MM.1S (cell line): ENCODE measurements around the gene COL4A3.

Experiments
- EZH2 ChIP-seq: fragments of 300-600 bp; sonication (generic); optimal IDR thresholded peaks from 2 replicates; pipeline ENCODE3; 2017; ENCODE audit warnings: low read depth, mild to moderate bottlenecking, antibody characterized with exemption, low read length, mixed read lengths
- EZH2phosphoT487 ChIP-seq: fragments of 300-600 bp; sonication (generic); IDR thresholded peaks from 2 replicates; pipeline ENCODE4 v1.6.1; 2018; ENCODE audit warnings: antibody characterized with exemption, low read length
- TF ChIP-seq, protein P1 (sequence below): fragments of 300-600 bp; sonication (generic); IDR thresholded peaks from 2 replicates; pipeline ENCODE4 v1.5.1; 2016; ENCODE audit warnings: antibody characterized with exemption, low read length, mixed read lengths

DNA sequence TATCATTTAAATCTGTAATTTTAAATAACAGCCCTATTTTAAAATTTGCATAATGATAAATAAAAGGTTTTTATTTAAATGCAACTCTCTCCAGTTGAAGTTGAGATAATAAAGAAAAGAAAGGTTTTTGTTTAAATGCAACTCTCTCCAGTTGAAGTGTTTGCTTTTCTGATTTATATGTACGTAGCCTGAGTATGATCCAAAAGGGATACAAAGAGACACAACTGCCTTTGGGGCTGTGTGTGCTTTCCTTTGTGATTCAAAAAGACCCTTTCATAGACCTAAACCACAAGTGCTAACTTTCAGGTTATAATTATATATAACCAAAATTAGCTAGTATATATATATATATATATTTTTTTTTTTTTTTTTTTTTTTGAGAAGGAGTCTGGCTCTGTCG, 84.5 kb downstream of the COL4A3 start:
- TF ChIP-seq, protein P1, sequence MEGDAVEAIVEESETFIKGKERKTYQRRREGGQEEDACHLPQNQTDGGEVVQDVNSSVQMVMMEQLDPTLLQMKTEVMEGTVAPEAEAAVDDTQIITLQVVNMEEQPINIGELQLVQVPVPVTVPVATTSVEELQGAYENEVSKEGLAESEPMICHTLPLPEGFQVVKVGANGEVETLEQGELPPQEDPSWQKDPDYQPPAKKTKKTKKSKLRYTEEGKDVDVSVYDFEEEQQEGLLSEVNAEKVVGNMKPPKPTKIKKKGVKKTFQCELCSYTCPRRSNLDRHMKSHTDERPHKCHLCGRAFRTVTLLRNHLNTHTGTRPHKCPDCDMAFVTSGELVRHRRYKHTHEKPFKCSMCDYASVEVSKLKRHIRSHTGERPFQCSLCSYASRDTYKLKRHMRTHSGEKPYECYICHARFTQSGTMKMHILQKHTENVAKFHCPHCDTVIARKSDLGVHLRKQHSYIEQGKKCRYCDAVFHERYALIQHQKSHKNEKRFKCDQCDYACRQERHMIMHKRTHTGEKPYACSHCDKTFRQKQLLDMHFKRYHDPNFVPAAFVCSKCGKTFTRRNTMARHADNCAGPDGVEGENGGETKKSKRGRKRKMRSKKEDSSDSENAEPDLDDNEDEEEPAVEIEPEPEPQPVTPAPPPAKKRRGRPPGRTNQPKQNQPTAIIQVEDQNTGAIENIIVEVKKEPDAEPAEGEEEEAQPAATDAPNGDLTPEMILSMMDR, result no peak
- no peak for TF ChIP-seq EZH2
- TF ChIP-seq EZH2phosphoT487, result no peak
